GM21360 (cell line): ENCODE measurements around the gene SLIT3.

Experiments used
- ATAC-seq: cut with Tn5 transposase; IDR thresholded peaks from one replicate; pipeline ENCODE4 v1.9.1; 2021; ENCODE audit warnings: mild to moderate bottlenecking, moderate library complexity; ENCODE audit not compliant: unreplicated experiment

SLIT3 gene

GRCh38 chr5:169272111-169272510, 28.8 kb downstream of the SLIT3 start:
- no peak for ATAC-seq

- ATAC-seq, result no peak
These were observed 30.1 kb downstream of the SLIT3 start for GRCh38 chr5:169270827-169271226.

- no peak for ATAC-seq
These were observed 32.9 kb downstream of the SLIT3 start for GRCh38 chr5:169268019-169268418.

- no peak for ATAC-seq
These were observed 35.1 kb downstream of the SLIT3 start for GRCh38 chr5:169265888-169266287.

- ATAC-seq, result no peak
These were observed 37.3 kb downstream of the SLIT3 start for GRCh38 chr5:169263591-169263990.

GRCh38 chr5:169260896-169261569, 39.9 kb downstream of the SLIT3 start:
- ATAC-seq, result no peak

GRCh38 chr5:169258372-169259000, 42.5 kb downstream of the SLIT3 start:
- ATAC-seq, result no peak

- ATAC-seq, result no peak
These were observed 44.7 kb downstream of the SLIT3 start for GRCh38 chr5:169256191-169256590.

- no peak for ATAC-seq
These were observed 47.9 kb downstream of the SLIT3 start for GRCh38 chr5:169253071-169253470.

- no peak for ATAC-seq
These were observed 49.4 kb downstream of the SLIT3 start for GRCh38 chr5:169251333-169252084.

GRCh38 chr5:169250887-169251286, 50.1 kb downstream of the SLIT3 start:
- no peak for ATAC-seq

GRCh38 chr5:169248996-169249395, 51.9 kb downstream of the SLIT3 start:
- ATAC-seq, result no peak

GRCh38 chr5:169248550-169248949, 52.4 kb downstream of the SLIT3 start:
- no peak for ATAC-seq

GRCh38 chr5:169244812-169245211, 56.1 kb downstream of the SLIT3 start:
- ATAC-seq, result no peak

- no peak for ATAC-seq
These were observed 57.1 kb downstream of the SLIT3 start for GRCh38 chr5:169243651-169244422.

GRCh38 chr5:169242849-169243186, 58.1 kb downstream of the SLIT3 start:
- no peak for ATAC-seq

GRCh38 chr5:169242175-169242848, 58.6 kb downstream of the SLIT3 start:
- no peak for ATAC-seq

GRCh38 chr5:169229342-169229892, 71.5 kb downstream of the SLIT3 start:
- ATAC-seq, result no peak

GRCh38 chr5:169226895-169227294, 74.0 kb downstream of the SLIT3 start:
- ATAC-seq, result no peak

GRCh38 chr5:169225830-169226356, 75.0 kb downstream of the SLIT3 start:
- no peak for ATAC-seq
